GM13977 (cell line): ENCODE results near the gene SLC35B4.

ENCODE experiments used
- DNase-seq: peaks from one replicate; pipeline ENCODE4 v3.0.0; 2012; ENCODE audit warnings: low spot score
- CTCF ChIP-seq: IDR thresholded peaks from 2 replicates; pipeline ENCODE4 v1.5.1; 2012; ENCODE audit warnings: mild to moderate bottlenecking, control low read depth; ENCODE audit not compliant: insufficient read depth; ENCODE audit errors: extremely low read depth, missing control alignments
- in situ Hi-C: fragments of 300-500 bp; cut with MboI; formaldehyde crosslinking; loops from one replicate; pipeline ENCODE4 v1.12.0; 2022; ENCODE audit warnings: low sequenced_read_pairs, low pct_unique_long_range_greater_than_20kb, mixed read lengths, inconsistent platforms; ENCODE audit not compliant: unreplicated experiment

The SLC35B4 gene

DNA sequence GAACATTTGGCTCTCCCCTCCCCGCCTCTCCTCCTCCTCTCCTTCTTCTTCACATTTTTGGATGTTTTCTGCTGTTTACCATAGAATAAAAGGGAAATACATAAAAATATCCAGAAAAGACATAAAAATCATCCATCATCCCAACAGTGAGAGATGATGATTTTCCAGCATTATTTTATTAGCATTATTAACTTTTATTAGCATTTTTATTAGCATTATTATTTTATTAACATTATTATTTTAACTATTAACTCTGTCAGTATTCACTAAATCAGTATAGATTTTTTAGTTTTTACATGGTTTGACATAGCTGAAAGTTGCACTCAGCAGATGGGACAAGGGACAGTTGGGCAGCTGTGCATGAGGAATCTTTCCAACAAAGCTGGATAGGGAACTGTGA lies 16.2 kb upstream of the SLC35B4 start:
- DNase-seq, result no peak
- TF ChIP-seq CTCF, result no peak
- in situ Hi-C loops, result no loop called here

DNA sequence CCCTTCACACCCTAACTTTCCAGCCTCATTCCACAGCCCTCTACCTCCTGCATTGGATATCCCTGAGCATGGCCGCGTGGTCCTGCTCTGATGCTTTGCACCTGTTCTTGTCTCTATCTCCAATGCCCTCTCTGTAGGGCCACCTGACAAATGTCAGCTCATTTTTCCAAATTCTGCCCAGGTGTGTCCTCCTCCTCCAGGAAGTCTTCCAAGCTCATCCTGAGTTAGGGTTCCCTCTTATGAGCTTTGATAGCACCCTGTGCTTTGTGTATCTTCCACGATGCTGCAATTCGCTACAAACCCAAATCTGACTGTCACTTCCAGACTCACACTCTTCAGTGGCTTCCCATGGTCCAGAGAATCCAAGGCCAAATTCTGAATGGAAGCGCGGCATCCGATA lies 14.7 kb upstream of the SLC35B4 start:
- TF ChIP-seq CTCF, result no peak
- in situ Hi-C loops, result no loop called here
- DNase-seq, result no peak

DNA sequence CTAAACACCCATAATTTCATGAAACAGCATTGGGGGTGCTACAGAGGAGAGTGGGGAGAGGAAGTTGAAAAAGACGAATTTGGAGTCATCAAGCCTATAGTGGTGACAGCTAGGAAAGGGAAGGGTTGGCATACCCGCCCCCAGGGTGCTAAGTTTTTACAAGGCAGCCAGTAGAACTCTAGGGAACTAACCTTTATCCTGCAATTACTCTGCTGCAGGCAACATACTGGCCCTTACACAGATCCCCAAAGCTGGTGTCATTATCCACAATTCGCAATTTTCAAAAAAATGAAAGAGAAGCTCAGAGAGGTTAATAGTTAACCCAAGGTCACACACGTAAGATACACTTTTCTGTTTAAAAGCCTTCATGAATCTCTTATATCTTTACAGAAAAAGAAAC lies 14.2 kb upstream of the SLC35B4 start:
- DNase-seq, result no peak
- no peak for TF ChIP-seq CTCF
- in situ Hi-C loops, result no loop called here

DNA sequence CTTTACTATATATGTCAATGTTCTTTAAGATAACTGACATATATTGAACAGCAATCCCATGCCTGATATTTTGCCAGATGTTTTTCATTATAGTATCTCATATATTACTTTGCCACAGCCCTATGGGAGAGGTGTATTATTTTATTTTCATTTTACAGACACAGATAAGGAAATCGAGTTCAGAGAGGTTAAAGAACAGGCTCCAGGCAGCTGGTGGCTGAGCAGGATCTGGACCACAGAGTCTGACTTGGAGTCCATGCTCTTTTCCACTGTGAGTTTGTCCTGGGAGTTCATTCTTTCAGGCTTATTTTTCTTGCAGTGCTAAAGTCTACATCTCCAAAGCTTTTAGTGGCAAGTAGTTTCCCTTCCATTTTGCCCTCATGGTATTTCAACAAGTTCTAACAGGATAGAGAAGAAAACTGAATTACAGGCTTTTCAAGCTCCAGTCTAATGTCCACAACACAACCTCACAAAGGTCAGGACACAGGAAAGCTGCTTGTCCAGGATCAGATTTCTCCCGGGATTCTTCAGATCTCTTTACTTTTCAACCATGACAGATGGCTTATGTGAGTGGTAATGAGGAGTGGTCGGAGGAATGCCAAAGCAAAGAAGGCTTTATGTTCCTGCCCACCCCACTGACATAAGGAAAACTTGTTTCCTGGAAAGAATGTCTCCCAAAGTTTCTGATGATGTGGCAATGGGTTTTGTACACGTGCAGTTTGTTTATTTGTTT lies 13.1 kb upstream of the SLC35B4 start:
- DNase-seq, result no peak
- in situ Hi-C loops, result no loop called here
- TF ChIP-seq CTCF, result no peak

DNA sequence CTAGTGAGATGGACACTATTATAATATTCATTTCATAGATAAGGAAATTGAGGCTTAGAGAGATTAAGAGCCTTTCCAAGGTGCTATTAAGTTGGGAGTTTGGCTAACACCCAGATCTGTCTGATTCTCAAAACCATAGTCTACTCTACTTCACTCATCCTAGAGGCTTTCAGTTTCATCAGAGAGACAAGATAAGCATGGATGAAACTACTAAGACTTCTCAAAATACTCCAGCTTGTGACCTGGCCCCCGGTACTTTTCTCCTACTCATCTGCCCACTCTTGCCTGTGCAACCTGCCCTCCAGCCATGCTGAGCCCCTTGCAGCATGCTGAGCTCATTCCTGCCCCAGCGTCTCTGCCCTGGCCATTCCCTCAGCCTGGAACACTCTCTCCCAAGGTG lies 12.2 kb upstream of the SLC35B4 start:
- in situ Hi-C loops, result no loop called here
- no peak for TF ChIP-seq CTCF
- no peak for DNase-seq

DNA sequence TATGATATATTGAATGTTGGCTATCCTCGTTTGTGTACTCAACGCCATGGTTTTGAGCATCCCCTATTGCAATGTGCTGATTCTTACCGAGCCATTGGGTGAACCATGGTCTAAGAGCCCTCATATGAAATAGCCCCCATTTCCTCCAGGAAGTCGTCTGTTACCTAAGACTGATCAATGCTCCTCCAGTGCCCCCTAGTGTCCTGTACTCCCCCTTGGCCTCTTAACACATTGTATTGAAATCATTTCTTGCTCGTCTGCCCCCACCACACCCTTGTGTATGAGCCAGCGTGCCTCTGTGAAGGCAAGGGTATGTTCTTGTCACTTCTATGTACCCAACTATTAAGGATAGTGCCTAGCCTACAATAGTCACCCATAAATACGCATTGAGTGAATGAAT lies 11.2 kb upstream of the SLC35B4 start:
- in situ Hi-C loops, result no loop called here
- peak; percentile 52 for DNase-seq
- peak; percentile 71 for TF ChIP-seq CTCF
